GM23248 (cell line): ENCODE measurements around the gene TNFSF8.

Experiments used
- EZH2 ChIP-seq: fragments of 200-600 bp; sonication (generic); IDR thresholded peaks from 2 replicates; pipeline ENCODE4 v1.6.1; 2018; ENCODE audit warnings: antibody characterized with exemption, mild to moderate bottlenecking; ENCODE audit not compliant: insufficient read depth, poor library complexity, severe bottlenecking
- EZH2phosphoT487 ChIP-seq: fragments of 200-600 bp; sonication (generic); IDR thresholded peaks from 2 replicates; pipeline ENCODE4 v1.6.1; 2018; ENCODE audit warnings: antibody characterized with exemption, moderate library complexity, mild to moderate bottlenecking, low read depth; ENCODE audit not compliant: insufficient read depth

- TF ChIP-seq EZH2 (no peak), EZH2phosphoT487 (no peak)
Measured at GRCh38 chr9:114925039-114925438, 5.4 kb downstream of the TNFSF8 start.
